Activated naive CD8-positive, alpha-beta T cell treated with anti-CD3 and anti-CD28 coated beads, Interleukin-2, amount 10 ng/mL, durations not matched to agents 7 days and 5 days (primary cell): ENCODE results near the gene TGFBI. TPM values are rescaled to one million over a fixed set of nuclear protein-coding genes. Genes with fewer than 3 reads are reported as not detected.

Source experiments
- ATAC-seq: fragments of 150-1000 bp; cut with Tn5 transposase; one replicate; pipeline ENCODE4 v1.10.0; 2021; ENCODE audit warnings: low read depth, moderate library complexity
- POLR2A ChIA-PET: fragments of 350-600 bp; sonication (Branson Sonifier 250); formaldehyde crosslinking; loops from one replicate; lab custom pipeline; 2021; ENCODE audit warnings: antibody characterized with exemption; lab: Charles Lee
- DNase-seq: peaks from one replicate; pipeline ENCODE4 v3.0.0; 2021
- H3K27ac Mint-ChIP-seq: one replicate; pipeline ENCODE4 v1.8.0; 2022; ENCODE audit warnings: mild to moderate bottlenecking, mixed read lengths
- H3K27me3 Mint-ChIP-seq: one replicate; pipeline ENCODE4 v1.8.0; 2022; ENCODE audit warnings: mild to moderate bottlenecking, moderate library complexity, mixed read lengths
- H3K36me3 Mint-ChIP-seq: one replicate; pipeline ENCODE4 v1.8.0; 2021; ENCODE audit warnings: mild to moderate bottlenecking, mixed read lengths
- H3K4me1 Mint-ChIP-seq: one replicate; pipeline ENCODE4 v1.8.0; 2021; ENCODE audit warnings: mixed read lengths
- H3K4me3 Mint-ChIP-seq: one replicate; pipeline ENCODE4 v1.8.0; 2022; ENCODE audit warnings: mild to moderate bottlenecking, moderate library complexity, mixed read lengths
- H3K9me3 Mint-ChIP-seq: one replicate; pipeline ENCODE4 v1.8.0; 2021; ENCODE audit warnings: mixed read lengths
- total RNA-seq, 2 experiments: library from RNA; stranded (reverse); gene quantifications; one replicate each; pipeline ENCODE4 v1.2.3, GENCODE V29; 2021

The TGFBI gene
- total RNA-seq, 2 experiments from 2014 or later, result 9.3 to 14.6 TPM

- Mint-ChIP-seq H3K4me1 (no peaks in the 10 kb centered on the region), H3K27me3 (peaks cover 9% of the 10 kb centered on the region), H3K27ac (no peak overlapping the region), H3K9me3 (no peaks in the 10 kb centered on the region), H3K36me3 (no peaks in the 10 kb centered on the region), H3K4me3 (no peak overlapping the region)
- no peak for DNase-seq
- ATAC-seq, result no peak
- POLR2A ChIA-PET, result interaction anchor here (0.7 kb wide), 1 partner anchor 19 kb away, joined by 3 read pairs; no protein-coding TSS in a partner anchor
Measured at GRCh38 chr5:136062366-136063274, 33.8 kb downstream of the TGFBI start.

GRCh38 chr5:136063778-136064465 lies 35.1 kb downstream of the TGFBI start:
- H3K27ac Mint-ChIP-seq, result no peak overlapping the region
- ATAC-seq, result no peak
- H3K27me3 Mint-ChIP-seq, result peaks cover 9% of the 10 kb centered on the region
- no peaks in the 10 kb centered on the region for H3K9me3 Mint-ChIP-seq
- POLR2A ChIA-PET, result no interaction called here
- H3K36me3 Mint-ChIP-seq, result no peaks in the 10 kb centered on the region
- no peak overlapping the region for H3K4me3 Mint-ChIP-seq
- no peaks in the 10 kb centered on the region for H3K4me1 Mint-ChIP-seq
- no peak for DNase-seq

GRCh38 chr5:136064510-136064909 lies 35.7 kb downstream of the TGFBI start:
- ATAC-seq (no peak), DNase-seq (no peak)
- POLR2A ChIA-PET, result no interaction called here
- Mint-ChIP-seq H3K9me3 (no peaks in the 10 kb centered on the region), H3K4me3 (no peak overlapping the region), H3K4me1 (no peaks in the 10 kb centered on the region), H3K27me3 (peaks cover 9% of the 10 kb centered on the region), H3K27ac (no peak overlapping the region), H3K36me3 (no peaks in the 10 kb centered on the region)

GRCh38 chr5:136065588-136065987 lies 36.8 kb downstream of the TGFBI start:
- no peaks in the 10 kb centered on the region for H3K4me1 Mint-ChIP-seq
- H3K9me3 Mint-ChIP-seq, result no peaks in the 10 kb centered on the region
- POLR2A ChIA-PET, result no interaction called here
- ATAC-seq (no peak), DNase-seq (no peak)
- H3K36me3 Mint-ChIP-seq, result no peaks in the 10 kb centered on the region
- no peak overlapping the region for H3K27ac Mint-ChIP-seq
- H3K27me3 Mint-ChIP-seq, result peaks cover 9% of the 10 kb centered on the region
- no peak overlapping the region for H3K4me3 Mint-ChIP-seq

GRCh38 chr5:136066661-136067271 lies 38.0 kb downstream of the TGFBI start:
- H3K36me3 Mint-ChIP-seq, result no peaks in the 10 kb centered on the region
- H3K9me3 Mint-ChIP-seq, result no peaks in the 10 kb centered on the region
- DNase-seq, result no peak
- no peaks in the 10 kb centered on the region for H3K4me1 Mint-ChIP-seq
- H3K4me3 Mint-ChIP-seq, result no peak overlapping the region
- peaks cover 9% of the 10 kb centered on the region for H3K27me3 Mint-ChIP-seq
- POLR2A ChIA-PET, result no interaction called here
- no peak overlapping the region for H3K27ac Mint-ChIP-seq
- ATAC-seq, result no peak

- POLR2A ChIA-PET, result no interaction called here
- peaks cover 9% of the 10 kb centered on the region for H3K27me3 Mint-ChIP-seq
- no peaks in the 10 kb centered on the region for H3K36me3 Mint-ChIP-seq
- H3K4me1 Mint-ChIP-seq, result no peaks in the 10 kb centered on the region
- DNase-seq (no peak), ATAC-seq (no peak)
- H3K4me3 Mint-ChIP-seq, result no peak overlapping the region
- H3K9me3 Mint-ChIP-seq, result no peaks in the 10 kb centered on the region
- no peak overlapping the region for H3K27ac Mint-ChIP-seq
Measured at GRCh38 chr5:136067422-136067821, 38.6 kb downstream of the TGFBI start.

- POLR2A ChIA-PET, result no interaction called here
- Mint-ChIP-seq H3K4me1 (no peaks in the 10 kb centered on the region), H3K27me3 (peaks cover 11% of the 10 kb centered on the region), H3K4me3 (no peak overlapping the region), H3K9me3 (no peaks in the 10 kb centered on the region), H3K27ac (no peak overlapping the region), H3K36me3 (no peaks in the 10 kb centered on the region)
- ATAC-seq, result no peak
- DNase-seq, result no peak
Measured at GRCh38 chr5:136070486-136071285, 41.9 kb downstream of the TGFBI start.

- no peaks in the 10 kb centered on the region for H3K9me3 Mint-ChIP-seq
- POLR2A ChIA-PET, result no interaction called here
- no peak overlapping the region for H3K4me3 Mint-ChIP-seq
- no peak overlapping the region for H3K27ac Mint-ChIP-seq
- peaks cover 25% of the 10 kb centered on the region for H3K27me3 Mint-ChIP-seq
- H3K36me3 Mint-ChIP-seq, result no peaks in the 10 kb centered on the region
- ATAC-seq (no peak), DNase-seq (no peak)
- no peaks in the 10 kb centered on the region for H3K4me1 Mint-ChIP-seq
Measured at GRCh38 chr5:136073714-136074529, 45.1 kb downstream of the TGFBI start.

GRCh38 chr5:136075466-136075891 lies 46.7 kb downstream of the TGFBI start:
- Mint-ChIP-seq H3K4me3 (no peak overlapping the region), H3K27me3 (peaks cover 36% of the 10 kb centered on the region), H3K27ac (no peak overlapping the region), H3K36me3 (no peaks in the 10 kb centered on the region), H3K4me1 (peaks cover 8% of the 10 kb centered on the region), H3K9me3 (no peaks in the 10 kb centered on the region)
- POLR2A ChIA-PET, result no interaction called here
- ATAC-seq (no peak), DNase-seq (no peak)

- Mint-ChIP-seq H3K27me3 (peaks cover 40% of the 10 kb centered on the region), H3K4me1 (peaks cover 8% of the 10 kb centered on the region)
- POLR2A ChIA-PET, result interaction anchor here (0.5 kb wide), 1 partner anchor 8 kb away, joined by 3 read pairs; no protein-coding TSS in a partner anchor
Measured at GRCh38 chr5:136076067-136076466, 47.3 kb downstream of the TGFBI start.

GRCh38 chr5:136076881-136077445 lies 48.2 kb downstream of the TGFBI start:
- Mint-ChIP-seq H3K27me3 (peaks cover 46% of the 10 kb centered on the region), H3K27ac (no peak overlapping the region), H3K4me3 (no peak overlapping the region), H3K36me3 (no peaks in the 10 kb centered on the region), H3K4me1 (peaks cover 8% of the 10 kb centered on the region), H3K9me3 (no peaks in the 10 kb centered on the region)
- ATAC-seq (no peak), DNase-seq (no peak)
- POLR2A ChIA-PET, result no interaction called here

More at GRCh38 chr5:136076067-136076466, 47.3 kb downstream of the TGFBI start:
- Mint-ChIP-seq H3K9me3 (no peaks in the 10 kb centered on the region), H3K27ac (no peak overlapping the region), H3K4me3 (no peak overlapping the region), H3K36me3 (no peaks in the 10 kb centered on the region)
- ATAC-seq (no peak), DNase-seq (no peak)
